Effector CD8-positive, alpha-beta T cell (primary cell): ENCODE data around the gene ARF1.

ENCODE experiments used
- DNase-seq: peaks from one replicate; lab custom pipeline; 2025; lab: John Stamatoyannopoulos, UW

ARF1 gene

GRCh38 chr1:228071839-228072657, 10.5 kb upstream of the ARF1 start:
- no peak for DNase-seq

GRCh38 chr1:228072658-228073043, 9.9 kb upstream of the ARF1 start:
- no peak for DNase-seq

GRCh38 chr1:228073061-228073856, 9.2 kb upstream of the ARF1 start:
- no peak for DNase-seq

GRCh38 chr1:228073857-228074545, 8.5 kb upstream of the ARF1 start:
- no peak for DNase-seq

- no peak for DNase-seq
Observed at GRCh38 chr1:228074954-228075730, 7.4 kb upstream of the ARF1 start.

- DNase-seq = no peak
Observed at GRCh38 chr1:228075801-228076271, 6.7 kb upstream of the ARF1 start.

- no peak for DNase-seq
Observed at GRCh38 chr1:228076796-228077430, 5.6 kb upstream of the ARF1 start.

GRCh38 chr1:228077565-228078330, 4.8 kb upstream of the ARF1 start:
- no peak for DNase-seq

GRCh38 chr1:228079013-228079412, 3.5 kb upstream of the ARF1 start:
- no peak for DNase-seq

- DNase-seq = no peak
Observed at GRCh38 chr1:228079601-228080263, 2.8 kb upstream of the ARF1 start.

- no peak for DNase-seq
Observed at GRCh38 chr1:228081144-228081543, 1.4 kb upstream of the ARF1 start.

GRCh38 chr1:228081578-228082213, 812 bp upstream of the ARF1 start:
- no peak for DNase-seq

- DNase-seq = peak; percentile 31
Observed at GRCh38 chr1:228082918-228083870, 686 bp downstream of the ARF1 start.

- no peak for DNase-seq
Observed at GRCh38 chr1:228083871-228084278, 1.4 kb downstream of the ARF1 start.

- no peak for DNase-seq
Observed at GRCh38 chr1:228084325-228084724, 1.8 kb downstream of the ARF1 start.

GRCh38 chr1:228084797-228085196, 2.3 kb downstream of the ARF1 start:
- DNase-seq = no peak

GRCh38 chr1:228085287-228085951, 2.9 kb downstream of the ARF1 start:
- no peak for DNase-seq
